AG10803 (cell line): ENCODE data around the gene CLASP1.

Experiments used
- DNase-seq: peaks from one replicate; pipeline ENCODE4 v3.0.0; 2010; ENCODE audit warnings: low read depth
- H3K4me3 ChIP-seq: 2 replicates; pipeline ENCODE4 v1.5.1; 2011; ENCODE audit warnings: mild to moderate bottlenecking, low read length, control low read depth
- TF ChIP-seq, protein P1 (sequence below): conservative IDR thresholded peaks from 2 replicates; pipeline ENCODE4 v1.5.1; 2011; ENCODE audit warnings: mild to moderate bottlenecking, low read length, control low read depth, inconsistent platforms

The CLASP1 gene

DNA sequence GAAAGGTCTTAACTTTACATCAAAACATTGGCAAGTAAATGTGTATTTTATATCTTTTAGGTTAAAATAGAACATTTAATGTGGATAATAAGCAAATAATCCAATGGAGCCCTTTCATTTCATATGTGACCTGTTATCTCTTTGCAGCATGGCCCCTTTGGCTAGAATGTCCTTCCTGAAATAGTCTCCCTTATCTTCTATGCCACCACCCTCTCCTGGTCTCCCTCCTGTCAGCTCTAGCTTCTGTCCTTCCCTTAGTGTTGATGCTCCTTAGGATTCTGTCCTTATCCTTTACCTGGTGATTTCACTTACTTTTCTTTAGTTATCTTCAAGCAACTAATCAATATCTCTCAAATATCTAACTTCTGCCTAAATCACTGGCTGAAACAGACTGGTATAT is 277.2 kb downstream of the CLASP1 start:
- H3K4me3 ChIP-seq = no peak overlapping the region
- DNase-seq = no peak
- TF ChIP-seq, protein P1, sequence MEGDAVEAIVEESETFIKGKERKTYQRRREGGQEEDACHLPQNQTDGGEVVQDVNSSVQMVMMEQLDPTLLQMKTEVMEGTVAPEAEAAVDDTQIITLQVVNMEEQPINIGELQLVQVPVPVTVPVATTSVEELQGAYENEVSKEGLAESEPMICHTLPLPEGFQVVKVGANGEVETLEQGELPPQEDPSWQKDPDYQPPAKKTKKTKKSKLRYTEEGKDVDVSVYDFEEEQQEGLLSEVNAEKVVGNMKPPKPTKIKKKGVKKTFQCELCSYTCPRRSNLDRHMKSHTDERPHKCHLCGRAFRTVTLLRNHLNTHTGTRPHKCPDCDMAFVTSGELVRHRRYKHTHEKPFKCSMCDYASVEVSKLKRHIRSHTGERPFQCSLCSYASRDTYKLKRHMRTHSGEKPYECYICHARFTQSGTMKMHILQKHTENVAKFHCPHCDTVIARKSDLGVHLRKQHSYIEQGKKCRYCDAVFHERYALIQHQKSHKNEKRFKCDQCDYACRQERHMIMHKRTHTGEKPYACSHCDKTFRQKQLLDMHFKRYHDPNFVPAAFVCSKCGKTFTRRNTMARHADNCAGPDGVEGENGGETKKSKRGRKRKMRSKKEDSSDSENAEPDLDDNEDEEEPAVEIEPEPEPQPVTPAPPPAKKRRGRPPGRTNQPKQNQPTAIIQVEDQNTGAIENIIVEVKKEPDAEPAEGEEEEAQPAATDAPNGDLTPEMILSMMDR = no peak

DNA sequence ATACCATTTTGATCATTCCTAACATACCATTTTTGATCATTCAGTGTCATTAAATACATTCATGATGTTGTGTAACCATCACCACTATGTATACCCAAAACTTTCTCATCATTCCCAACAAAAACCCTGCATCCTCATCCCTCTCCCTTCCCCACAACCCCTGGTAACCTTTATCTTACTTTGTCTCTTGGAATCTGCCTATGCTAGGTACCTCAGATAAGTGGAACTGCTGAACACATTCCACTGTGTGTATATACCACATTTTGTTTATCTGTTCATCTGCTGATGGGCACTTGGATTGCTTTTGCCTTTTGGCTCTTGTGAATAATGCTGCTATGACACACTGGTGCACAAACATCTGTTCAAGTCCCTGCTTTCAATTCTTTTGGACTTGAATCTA is 280.4 kb downstream of the CLASP1 start:
- no peak for DNase-seq
- TF ChIP-seq, protein P1 = no peak
- no peak overlapping the region for H3K4me3 ChIP-seq

DNA sequence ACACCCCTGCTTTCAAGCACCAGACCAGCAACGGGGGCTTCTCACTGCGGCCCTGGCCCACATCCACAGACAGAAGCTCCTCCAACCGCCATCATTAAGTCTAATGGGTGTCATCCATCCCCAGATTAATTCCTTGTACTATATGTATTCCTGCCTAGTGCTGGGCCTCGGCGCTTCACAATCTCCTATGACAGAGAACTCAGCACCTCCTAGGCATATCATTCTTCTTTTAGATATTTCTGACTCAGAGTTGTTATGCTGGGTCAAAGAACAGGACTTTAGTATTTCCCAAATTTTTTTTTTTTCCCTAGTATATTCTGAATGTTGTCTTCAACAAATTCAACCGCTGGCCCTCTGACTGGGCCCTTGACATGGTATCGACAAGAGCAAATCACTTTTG is 281.1 kb downstream of the CLASP1 start:
- DNase-seq = no peak
- H3K4me3 ChIP-seq = no peak overlapping the region
- TF ChIP-seq, protein P1 = no peak

DNA sequence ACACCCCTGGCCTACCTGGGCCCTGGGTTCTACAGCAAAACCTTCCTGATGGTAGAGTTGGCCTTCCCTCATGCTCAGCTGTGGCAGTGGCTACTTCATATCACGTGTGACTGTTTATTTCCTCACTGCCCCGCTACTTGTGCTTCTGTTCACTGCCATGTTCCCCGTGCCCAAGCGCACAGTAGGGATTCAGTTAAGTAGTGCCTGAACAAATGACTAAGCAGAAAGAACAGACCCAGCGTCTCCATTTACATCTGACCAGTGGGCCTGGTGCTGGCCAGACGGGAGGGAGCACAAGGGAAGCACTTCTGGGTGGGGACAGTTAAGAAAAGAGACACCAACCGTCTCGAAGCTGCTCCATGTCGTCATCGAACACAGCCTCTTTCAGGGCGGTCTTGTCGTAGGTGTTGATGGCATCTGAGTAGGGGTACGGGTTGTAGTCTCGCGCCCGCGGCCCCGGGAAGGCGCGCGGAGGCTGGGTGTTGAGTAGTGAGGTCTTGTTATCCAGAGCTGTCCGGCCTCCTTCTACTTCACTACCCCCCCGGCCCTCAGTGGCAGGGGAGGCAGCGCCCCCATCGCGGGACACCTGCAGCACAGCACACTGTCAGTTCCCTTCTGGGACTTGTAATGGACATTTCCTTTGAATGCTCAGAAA is 281.9 kb downstream of the CLASP1 start:
- no peak overlapping the region for H3K4me3 ChIP-seq
- no peak for DNase-seq
- TF ChIP-seq, protein P1 = no peak

DNA sequence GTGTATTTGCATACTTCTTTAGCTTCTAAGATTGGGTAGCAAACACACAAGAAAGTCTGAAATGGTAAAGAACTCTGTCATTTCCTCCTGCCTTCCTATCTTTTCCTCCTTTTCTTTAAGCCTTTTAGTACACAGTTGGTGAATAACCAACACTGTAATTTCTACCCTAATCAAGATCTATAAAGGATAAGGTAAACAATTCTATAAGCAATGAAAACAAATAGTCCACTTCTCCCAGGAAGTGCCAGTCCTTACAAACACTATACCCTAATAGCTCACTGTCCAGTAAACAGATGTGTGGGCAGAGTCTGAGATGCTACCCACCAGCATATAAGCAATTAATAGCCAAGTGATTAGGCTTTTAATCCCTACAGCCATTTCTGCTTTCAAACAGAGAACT is 283.2 kb downstream of the CLASP1 start:
- no peak overlapping the region for H3K4me3 ChIP-seq
- DNase-seq = no peak
- TF ChIP-seq, protein P1 = no peak

DNA sequence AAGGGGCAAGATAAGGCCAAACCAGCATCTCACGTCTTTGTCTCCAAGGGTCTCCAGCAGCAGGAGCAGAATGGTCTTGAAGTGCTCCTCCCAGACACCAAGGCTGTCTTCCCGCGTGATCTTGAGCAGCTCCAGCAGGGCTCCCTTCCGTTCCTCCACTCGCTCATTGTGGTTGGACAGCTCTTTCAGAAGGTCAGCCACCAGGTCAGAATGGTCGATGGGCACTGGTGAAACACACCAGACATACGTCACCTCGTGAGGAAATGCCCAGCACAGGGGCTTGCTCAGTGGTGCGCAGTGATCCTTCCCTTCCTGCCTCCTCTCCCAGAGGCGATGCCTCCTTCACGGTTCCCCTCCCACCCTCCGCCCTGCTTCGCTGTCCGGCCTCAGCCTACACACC is 284.2 kb downstream of the CLASP1 start:
- no peak for DNase-seq
- TF ChIP-seq, protein P1 = no peak
- H3K4me3 ChIP-seq = no peak overlapping the region

DNA sequence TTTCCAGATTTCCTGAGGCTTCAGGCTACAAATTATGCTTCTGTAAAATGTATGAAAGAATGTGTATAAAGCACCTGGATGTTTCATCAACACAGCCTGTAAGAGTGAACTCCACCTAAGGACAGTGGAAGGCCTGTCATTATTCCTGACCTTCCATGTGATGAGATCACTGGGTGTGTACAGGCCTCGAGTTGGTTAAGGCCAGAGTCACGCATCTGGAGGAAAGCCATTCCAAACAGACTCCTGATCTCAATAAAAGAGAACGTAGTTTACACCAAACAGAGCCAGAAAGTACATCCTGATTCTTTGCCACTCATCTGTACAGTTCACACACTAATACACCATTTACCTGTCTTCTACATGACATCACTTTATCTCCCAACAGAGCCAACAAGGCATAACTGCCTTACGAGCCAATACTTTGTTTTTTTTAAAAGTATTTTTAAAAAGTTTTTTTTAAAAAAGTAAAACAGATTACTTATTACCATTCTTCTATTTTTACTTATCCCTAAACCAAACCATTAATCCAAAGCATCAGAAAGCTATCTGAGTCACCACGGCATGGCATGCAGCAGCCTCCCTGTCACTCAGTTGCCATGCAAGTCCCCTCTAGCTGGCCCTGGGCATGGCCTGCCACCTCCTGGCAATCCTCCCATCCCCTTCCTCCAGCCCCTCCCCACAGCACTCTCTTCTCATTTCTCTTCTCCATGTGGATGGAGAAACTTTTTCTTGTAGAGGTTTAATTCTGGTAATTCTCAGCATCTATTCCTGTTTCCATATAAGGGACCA is 285.4 kb downstream of the CLASP1 start:
- peak; percentile 76 for DNase-seq
- TF ChIP-seq, protein P1 = no peak
- H3K4me3 ChIP-seq = no peak overlapping the region
